H54 (cell line): ENCODE measurements around the gene UNC13C.
"Not testable (repeated sequence)": the region's sequence is repeated elsewhere in the genome, so short reads cannot be mapped to it uniquely, and the experiment has no call there.

Source experiments
- DNase-seq: peaks from one replicate; pipeline ENCODE4 v3.0.0; 2011; ENCODE audit warnings: low spot score, mixed read lengths; ENCODE audit not compliant: insufficient read length
- FAIRE-seq: peaks from 3 replicates; lab custom pipeline; 2011; peaks lifted over from hg19 to GRCh38; lab: Jason Lieb, UNC
- POLR2A ChIP-seq: IDR thresholded peaks from 2 replicates; pipeline ENCODE4 v1.6.1; 2011; ENCODE audit warnings: low read depth, mild to moderate bottlenecking, low read length

UNC13C gene

GRCh38 chr15:54345827-54346226 lies 367.6 kb downstream of the UNC13C start:
- FAIRE-seq, result no peak
- DNase-seq, result no peak
- TF ChIP-seq POLR2A, result no peak

- TF ChIP-seq POLR2A, result no peak
- FAIRE-seq (no peak), DNase-seq (no peak)
Observed at GRCh38 chr15:54347082-54347827, 369.0 kb downstream of the UNC13C start.

- FAIRE-seq (no peak), DNase-seq (no peak)
- no peak for TF ChIP-seq POLR2A
Observed at GRCh38 chr15:54353726-54354125, 375.5 kb downstream of the UNC13C start.

GRCh38 chr15:54354341-54354740 lies 376.1 kb downstream of the UNC13C start:
- no peak for TF ChIP-seq POLR2A
- DNase-seq (no peak), FAIRE-seq (no peak)

- FAIRE-seq (no peak), DNase-seq (no peak)
- TF ChIP-seq POLR2A, result no peak
Observed at GRCh38 chr15:54364961-54365360, 386.7 kb downstream of the UNC13C start.

GRCh38 chr15:54373332-54373731 lies 395.1 kb downstream of the UNC13C start:
- TF ChIP-seq POLR2A, result no peak
- DNase-seq (no peak), FAIRE-seq (no peak)

- no peak for FAIRE-seq
- DNase-seq, result no peak
- TF ChIP-seq POLR2A, result no peak
Observed at GRCh38 chr15:54374184-54374952, 396.1 kb downstream of the UNC13C start.

- TF ChIP-seq POLR2A, result no peak
- no peak for FAIRE-seq
- no peak for DNase-seq
Observed at GRCh38 chr15:54387799-54388198, 409.6 kb downstream of the UNC13C start.

GRCh38 chr15:54388746-54389145 lies 410.5 kb downstream of the UNC13C start:
- TF ChIP-seq POLR2A, result no peak
- DNase-seq (no peak), FAIRE-seq (no peak)

- no peak for DNase-seq
- no peak for TF ChIP-seq POLR2A
- no peak for FAIRE-seq
Observed at GRCh38 chr15:54410481-54410880, 432.2 kb downstream of the UNC13C start.

GRCh38 chr15:54424171-54424570 lies 445.9 kb downstream of the UNC13C start:
- DNase-seq, result no peak
- no peak for FAIRE-seq
- no peak for TF ChIP-seq POLR2A

GRCh38 chr15:54428596-54428995 lies 450.4 kb downstream of the UNC13C start:
- FAIRE-seq (no peak), DNase-seq (no peak)
- no peak for TF ChIP-seq POLR2A

- not testable (repeated sequence) for DNase-seq, FAIRE-seq
Observed at GRCh38 chr15:54450288-54450687, 472.0 kb downstream of the UNC13C start.

- DNase-seq (no peak), FAIRE-seq (no peak)
- TF ChIP-seq POLR2A, result no peak
Observed at GRCh38 chr15:54456413-54456812, 478.2 kb downstream of the UNC13C start.

GRCh38 chr15:54462511-54462913 lies 484.3 kb downstream of the UNC13C start:
- DNase-seq, result no peak
- FAIRE-seq, result no peak
- TF ChIP-seq POLR2A, result no peak
